Nephron (organoid): Measurements from ENCODE around the gene PYCR2.

Experiments
- H3K27ac Mint-ChIP-seq, 3 experiments: 2 replicates each; pipeline ENCODE4 v1.8.0; 2020; ENCODE audit warnings: mixed read lengths in 3 of 3, mild to moderate bottlenecking in 2 of 3, moderate library complexity in 1 of 3
- H3K27me3 Mint-ChIP-seq: 2 replicates; pipeline ENCODE4 v1.8.0; 2021; ENCODE audit warnings: low read depth, mild to moderate bottlenecking, moderate library complexity, mixed read lengths
- H3K36me3 Mint-ChIP-seq: 2 replicates; pipeline ENCODE4 v1.8.0; 2020; ENCODE audit warnings: low read depth, mixed read lengths
- H3K4me1 Mint-ChIP-seq: 2 replicates; pipeline ENCODE4 v1.8.0; 2020; ENCODE audit warnings: mixed read lengths
- H3K4me3 Mint-ChIP-seq, 3 experiments: 2 replicates each; pipeline ENCODE4 v1.8.0; 2020; ENCODE audit warnings: mild to moderate bottlenecking in 3 of 3, mixed read lengths in 3 of 3, moderate library complexity in 2 of 3
- H3K9me3 Mint-ChIP-seq: 2 replicates; pipeline ENCODE4 v1.8.0; 2020; ENCODE audit warnings: mixed read lengths
- CTCF ChIP-seq, 3 experiments: fragments of 200-600 bp; sonication (generic); IDR thresholded peaks; one replicate each; pipeline ENCODE4 v1.5.0; 2021; ENCODE audit warnings: antibody characterized with exemption in 3 of 3; ENCODE audit not compliant: unreplicated experiment in 3 of 3

Gene PYCR2

GRCh38 chr1:225953315-225953714 lies 29.3 kb upstream of the PYCR2 start:
- no peak for TF ChIP-seq CTCF (IDR thresholded peaks at IDR 0.05; ENCODE audit: unreplicated experiment in 3 of 3)
- no peak overlapping the region for H3K27ac Mint-ChIP-seq
- no peaks in the 10 kb centered on the region for H3K9me3 Mint-ChIP-seq
- H3K27me3 Mint-ChIP-seq, result peaks cover 16% of the 10 kb centered on the region
- H3K4me3 Mint-ChIP-seq, result no peak overlapping the region
- H3K36me3 Mint-ChIP-seq, result no peaks in the 10 kb centered on the region
- H3K4me1 Mint-ChIP-seq, result peaks cover 9% of the 10 kb centered on the region

- Mint-ChIP-seq H3K36me3 (no peaks in the 10 kb centered on the region), H3K4me3 (no peak overlapping the region), H3K9me3 (no peaks in the 10 kb centered on the region), H3K27ac (no peak overlapping the region), H3K4me1 (peaks cover 10% of the 10 kb centered on the region), H3K27me3 (peaks cover 27% of the 10 kb centered on the region)
- TF ChIP-seq CTCF (IDR thresholded peaks at IDR 0.05; ENCODE audit: unreplicated experiment in 3 of 3), result no peak
Observed at GRCh38 chr1:225950905-225951497, 27.0 kb upstream of the PYCR2 start.

GRCh38 chr1:225949041-225949440 lies 25.0 kb upstream of the PYCR2 start:
- H3K27ac Mint-ChIP-seq, result peak overlapping the region in 1 of 3 experiments; percentile 22
- H3K4me1 Mint-ChIP-seq, result peaks cover 28% of the 10 kb centered on the region
- TF ChIP-seq CTCF (IDR thresholded peaks at IDR 0.05; ENCODE audit: unreplicated experiment in 3 of 3), result no peak
- H3K4me3 Mint-ChIP-seq, result no peak overlapping the region
- no peaks in the 10 kb centered on the region for H3K9me3 Mint-ChIP-seq
- H3K27me3 Mint-ChIP-seq, result peaks cover 38% of the 10 kb centered on the region
- H3K36me3 Mint-ChIP-seq, result no peaks in the 10 kb centered on the region

GRCh38 chr1:225946803-225947202 lies 22.8 kb upstream of the PYCR2 start:
- H3K9me3 Mint-ChIP-seq, result no peaks in the 10 kb centered on the region
- H3K4me3 Mint-ChIP-seq, result no peak overlapping the region
- peaks cover 42% of the 10 kb centered on the region for H3K4me1 Mint-ChIP-seq
- H3K27ac Mint-ChIP-seq, result no peak overlapping the region
- H3K27me3 Mint-ChIP-seq, result peaks cover 36% of the 10 kb centered on the region
- TF ChIP-seq CTCF (IDR thresholded peaks at IDR 0.05; ENCODE audit: unreplicated experiment in 3 of 3), result no peak
- no peaks in the 10 kb centered on the region for H3K36me3 Mint-ChIP-seq

- no peaks in the 10 kb centered on the region for H3K36me3 Mint-ChIP-seq
- H3K27me3 Mint-ChIP-seq, result peaks cover 36% of the 10 kb centered on the region
- H3K9me3 Mint-ChIP-seq, result no peaks in the 10 kb centered on the region
- no peak overlapping the region for H3K4me3 Mint-ChIP-seq
- no peak for TF ChIP-seq CTCF (IDR thresholded peaks at IDR 0.05; ENCODE audit: unreplicated experiment in 3 of 3)
- peaks cover 49% of the 10 kb centered on the region for H3K4me1 Mint-ChIP-seq
- peak overlapping the region in 2 of 3 experiments; percentile 53 to 72 for H3K27ac Mint-ChIP-seq
Observed at GRCh38 chr1:225946082-225946620, 22.1 kb upstream of the PYCR2 start.

- TF ChIP-seq CTCF (IDR thresholded peaks at IDR 0.05; ENCODE audit: unreplicated experiment in 3 of 3), result no peak
- Mint-ChIP-seq H3K27me3 (peaks cover 33% of the 10 kb centered on the region), H3K4me3 (no peak overlapping the region), H3K4me1 (peaks cover 50% of the 10 kb centered on the region), H3K36me3 (no peaks in the 10 kb centered on the region), H3K9me3 (no peaks in the 10 kb centered on the region), H3K27ac (peak overlapping the region in 2 of 3 experiments; percentile 53 to 72)
Observed at GRCh38 chr1:225945564-225945963, 21.5 kb upstream of the PYCR2 start.
